K562 (cell line): ENCODE results near the gene DCAF10. TPM values are rescaled to one million over a fixed set of nuclear protein-coding genes. Genes with fewer than 3 reads are reported as not detected.

Experiments used
- CBFA2T2 ChIP-seq: fragments of 450-650 bp; conservative IDR thresholded peaks from 2 replicates; pipeline ENCODE4 v1.6.1; 2017; ENCODE audit warnings: mild to moderate bottlenecking
- CBFA2T3 ChIP-seq: fragments of 450-650 bp; IDR thresholded peaks from 2 replicates; pipeline ENCODE4 v1.6.1; 2017
- CREM ChIP-seq: IDR thresholded peaks from 2 replicates; pipeline ENCODE4 v1.6.1; 2014; ENCODE audit warnings: antibody characterized with exemption, low read depth
- GTF2A2 ChIP-seq: IDR thresholded peaks from 2 replicates; pipeline ENCODE4 v1.6.1; 2016; ENCODE audit warnings: mild to moderate bottlenecking, missing genetic modification characterization, missing compliant biosample characterization
- GTF2F1 ChIP-seq: IDR thresholded peaks from 2 replicates; pipeline ENCODE4 v1.6.1; 2011; ENCODE audit warnings: low read depth, low read length, improper control_type of control experiment
- HDAC1 ChIP-seq, 2 experiments: fragments of 450-650 bp; IDR thresholded peaks; 2 replicates each; pipeline ENCODE4 v1.6.1; 2016 to 2017; ENCODE audit warnings: inconsistent platforms in 1 of 2, mild to moderate bottlenecking in 1 of 2, moderate library complexity in 1 of 2
- KHSRP ChIP-seq: fragments of 450-650 bp; IDR thresholded peaks from 2 replicates; pipeline ENCODE4 v1.6.1; 2017
- KLF16 ChIP-seq: IDR thresholded peaks from 2 replicates; pipeline ENCODE4 v1.6.1; 2016; ENCODE audit warnings: antibody characterized with exemption
- MTF1 ChIP-seq: fragments of 250-450 bp; sonication (Bioruptor Pico); IDR thresholded peaks from 2 replicates; pipeline ENCODE4 v1.9.0; 2021; ENCODE audit warnings: moderate library complexity, mild to moderate bottlenecking, inconsistent platforms, borderline replicate concordance
- PHF21A ChIP-seq: fragments of 450-650 bp; IDR thresholded peaks from 2 replicates; pipeline ENCODE4 v1.6.1; 2017; ENCODE audit warnings: low read depth, borderline replicate concordance
- POLR3G ChIP-seq: IDR thresholded peaks from 2 replicates; pipeline ENCODE4 v1.6.1; 2011; ENCODE audit not compliant: insufficient read length, insufficient replicate concordance; ENCODE audit errors: extremely low read depth
- XRCC5 ChIP-seq: fragments of 200-400 bp; formaldehyde crosslinking; IDR thresholded peaks from 2 replicates; pipeline ENCODE4 v1.6.1; 2017; ENCODE audit warnings: low read depth, mild to moderate bottlenecking, low read length
- ZKSCAN3 ChIP-seq: fragments of 250-450 bp; sonication (Bioruptor Pico); IDR thresholded peaks from 2 replicates; pipeline ENCODE4 v1.4.0; 2020
- ZNF212 ChIP-seq: fragments of 450-650 bp; formaldehyde crosslinking; IDR thresholded peaks from 2 replicates; pipeline ENCODE4 v1.4.0; 2020; ENCODE audit warnings: mild to moderate bottlenecking
- ZNF263 ChIP-seq: sonication (generic); formaldehyde crosslinking; IDR thresholded peaks from 2 replicates; pipeline ENCODE4 v1.8.0; 2022; ENCODE audit warnings: mild to moderate bottlenecking, missing genetic modification reagents, borderline replicate concordance
- ZNF3 ChIP-seq: fragments of 250-450 bp; sonication (Bioruptor Pico); IDR thresholded peaks from 2 replicates; pipeline ENCODE4 v1.5.0; 2021; ENCODE audit warnings: mild to moderate bottlenecking, moderate library complexity
- ZNF324 ChIP-seq: fragments of 250-450 bp; sonication (Bioruptor Pico); IDR thresholded peaks from 2 replicates; pipeline ENCODE4 v1.4.0; 2020; ENCODE audit warnings: mild to moderate bottlenecking
- ZNF436 ChIP-seq: fragments of 250-450, 450-650 bp; sonication (Bioruptor Pico); formaldehyde crosslinking; IDR thresholded peaks from 2 replicates; pipeline ENCODE4 v1.7.0; 2020; ENCODE audit warnings: mild to moderate bottlenecking
- polyA plus RNA-seq, 8 experiments: library from polyadenylated mRNA; depleted of rRNA in 4 of 8; stranded (reverse) in 5 of 8; unstranded in 3 of 8; fragments of >200 nt; fragmentation: Nextera tagmentation in 2 of 8; fragmentation: Illumina TruSeq in 1 of 8; extraction: Ambion mirVana in 2 of 8; extraction: Trizol in 1 of 8; gene quantifications; 2 replicates each; pipeline versions ENCODE4 v1.2.1 to v1.2.3, GENCODE V29; 2011 to 2014; ENCODE audit warnings: inconsistent platforms in 1 of 8, missing spikeins in 1 of 8
- total RNA-seq, 7 experiments: library from RNA; depleted of rRNA in 6 of 7; stranded (reverse); fragments of >200 nt in 6 of 7; fragmentation: Illumina TruSeq in 2 of 7; extraction: Trizol in 2 of 7; gene quantifications; 2 replicates each; pipeline versions ENCODE4 v1.2.1 to v1.2.3, GENCODE V29; 2011 to 2021; ENCODE audit warnings: low replicate concordance in 1 of 7
- TF ChIP-seq, protein P1 (sequence below): fragments of 450-650 bp; formaldehyde crosslinking; IDR thresholded peaks from 2 replicates; pipeline ENCODE4 v1.4.0; 2022; ENCODE audit warnings: missing genetic modification characterization
- TF ChIP-seq, protein P2 (sequence below), 2 experiments: fragments of 200-800 bp in 1 of 2; sonication (Bioruptor generic) in 1 of 2; sonication (generic) in 1 of 2; formaldehyde crosslinking in 1 of 2; IDR thresholded peaks in 1 of 2; conservative IDR thresholded peaks in 1 of 2; 2 replicates each; pipeline versions ENCODE4 v1.5.0 to v1.6.1; 2016 to 2020; ENCODE audit warnings: missing compliant biosample characterization in 1 of 2, missing genetic modification characterization in 1 of 2, missing genetic modification reagents in 1 of 2
- TF ChIP-seq, protein P3 (sequence below): fragments of 450-650 bp; formaldehyde crosslinking; IDR thresholded peaks from 2 replicates; pipeline ENCODE4 v1.4.0; 2020; ENCODE audit warnings: mild to moderate bottlenecking, mixed read lengths
- TF ChIP-seq, protein P4 (sequence below): fragments of 250-450 bp; sonication (Bioruptor Pico); IDR thresholded peaks from 2 replicates; pipeline ENCODE4 v1.8.0; 2022; ENCODE audit warnings: moderate library complexity, mild to moderate bottlenecking, inconsistent platforms
- TF ChIP-seq, protein P5 (sequence below): conservative IDR thresholded peaks from 2 replicates; pipeline ENCODE4 v1.6.1; 2011; ENCODE audit warnings: low read depth, mild to moderate bottlenecking, low read length; ENCODE audit not compliant: control insufficient read depth

The DCAF10 gene
- total and polyA plus RNA-seq, 9 of the 15 experiments (the other 6 are each of a cell fraction or from before 2014, with no cell fraction given): 6.8 to 40.1 (median 16.9) TPM

DNA sequence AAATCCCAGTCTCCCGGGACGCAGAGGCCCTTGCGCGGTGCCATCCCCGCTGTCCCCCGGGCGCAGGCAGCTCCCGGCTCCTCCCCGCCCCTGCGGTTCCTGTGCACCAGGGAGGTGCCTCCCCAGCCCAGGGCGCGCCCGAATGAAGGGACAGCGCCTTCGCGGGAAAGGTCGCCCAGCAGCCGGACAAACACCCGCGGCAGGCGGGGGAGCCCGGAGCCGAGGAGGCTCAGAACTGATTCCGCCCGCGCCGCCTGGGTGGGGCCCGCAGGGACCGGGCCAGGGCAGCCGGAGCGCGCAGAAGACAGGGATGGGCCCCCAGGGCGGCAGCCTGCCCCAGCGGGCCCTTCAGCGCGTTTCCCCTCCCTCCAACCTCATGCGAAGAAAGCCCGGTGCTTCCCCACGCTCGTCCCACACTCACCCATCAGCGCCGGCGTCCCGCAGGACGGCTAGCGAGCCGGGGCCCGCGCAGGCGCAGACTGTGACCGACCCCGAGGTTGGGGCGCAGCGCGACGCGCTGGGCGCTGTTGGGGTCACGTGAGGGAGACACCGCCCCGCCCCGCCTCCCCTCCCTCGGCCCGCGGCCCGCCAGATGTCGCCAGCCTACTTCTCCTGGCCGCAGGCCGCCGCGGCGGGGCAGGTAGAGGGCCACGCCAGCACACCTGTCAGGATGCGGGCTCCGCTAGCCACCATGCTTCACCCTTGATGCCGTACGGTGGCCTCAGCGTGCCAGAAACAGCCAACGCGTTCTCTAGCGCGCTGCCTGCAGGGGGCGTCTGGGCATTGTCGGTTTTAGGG is 103.2 kb downstream of the DCAF10 start, which contains the start of gene SLC25A51 (continued):
- TF ChIP-seq ZNF324 (CRISPR knock-in tag) (0 out of 2 replicates have a peak, but pooled peaks have one; percentile 36), KHSRP (no peak), POLR3G (no peak), ZNF212 (CRISPR knock-in tag) (0 out of 2 replicates have a peak, but pooled peaks have one; percentile 75), HDAC1 (IDR thresholded peaks at IDR 0.05) (peak; percentile 57 to 95; a peak in 3 of 4 replicates), ZKSCAN3 (CRISPR knock-in tag) (0 out of 2 replicates have a peak, but pooled peaks have one; percentile 21), GTF2F1 (0 out of 2 replicates have a peak, but pooled peaks have one; percentile 59), ZNF436 (CRISPR knock-in tag) (no peak), CBFA2T3 (peak; percentile 43; the same call in 1 of the 2 replicates), PHF21A (peak; percentile 69; the same call in 1 of the 2 replicates), CBFA2T2 (peak; percentile 74), MTF1 (CRISPR knock-in tag) (no peak), CREM (peak; percentile 92), GTF2A2 (tag) (0 out of 2 replicates have a peak, but pooled peaks have one; percentile 33), ZNF263 (CRISPR knock-in tag) (peak; percentile 73; the same call in 1 of the 2 replicates), ZNF3 (CRISPR knock-in tag) (no peak), KLF16 (peak; percentile 98), XRCC5 (peak; percentile 99)
- TF ChIP-seq, protein P1, sequence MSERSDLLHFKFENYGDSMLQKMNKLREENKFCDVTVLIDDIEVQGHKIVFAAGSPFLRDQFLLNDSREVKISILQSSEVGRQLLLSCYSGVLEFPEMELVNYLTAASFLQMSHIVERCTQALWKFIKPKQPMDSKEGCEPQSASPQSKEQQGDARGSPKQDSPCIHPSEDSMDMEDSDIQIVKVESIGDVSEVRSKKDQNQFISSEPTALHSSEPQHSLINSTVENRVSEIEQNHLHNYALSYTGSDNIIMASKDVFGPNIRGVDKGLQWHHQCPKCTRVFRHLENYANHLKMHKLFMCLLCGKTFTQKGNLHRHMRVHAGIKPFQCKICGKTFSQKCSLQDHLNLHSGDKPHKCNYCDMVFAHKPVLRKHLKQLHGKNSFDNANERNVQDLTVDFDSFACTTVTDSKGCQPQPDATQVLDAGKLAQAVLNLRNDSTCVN (CRISPR knock-in tag): 0 out of 2 replicates have a peak, but pooled peaks have one; percentile 60
- TF ChIP-seq, protein P2, sequence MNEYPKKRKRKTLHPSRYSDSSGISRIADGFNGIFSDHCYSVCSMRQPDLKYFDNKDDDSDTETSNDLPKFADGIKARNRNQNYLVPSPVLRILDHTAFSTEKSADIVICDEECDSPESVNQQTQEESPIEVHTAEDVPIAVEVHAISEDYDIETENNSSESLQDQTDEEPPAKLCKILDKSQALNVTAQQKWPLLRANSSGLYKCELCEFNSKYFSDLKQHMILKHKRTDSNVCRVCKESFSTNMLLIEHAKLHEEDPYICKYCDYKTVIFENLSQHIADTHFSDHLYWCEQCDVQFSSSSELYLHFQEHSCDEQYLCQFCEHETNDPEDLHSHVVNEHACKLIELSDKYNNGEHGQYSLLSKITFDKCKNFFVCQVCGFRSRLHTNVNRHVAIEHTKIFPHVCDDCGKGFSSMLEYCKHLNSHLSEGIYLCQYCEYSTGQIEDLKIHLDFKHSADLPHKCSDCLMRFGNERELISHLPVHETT (CRISPR knock-in tag; conservative IDR thresholded peaks at IDR 0.05 in 1 of 2, IDR thresholded peaks at IDR 0.05 in 1 of 2): peak in 1 of 2 experiments; percentile 79; a peak in 2 of 4 replicates
- TF ChIP-seq, protein P3, sequence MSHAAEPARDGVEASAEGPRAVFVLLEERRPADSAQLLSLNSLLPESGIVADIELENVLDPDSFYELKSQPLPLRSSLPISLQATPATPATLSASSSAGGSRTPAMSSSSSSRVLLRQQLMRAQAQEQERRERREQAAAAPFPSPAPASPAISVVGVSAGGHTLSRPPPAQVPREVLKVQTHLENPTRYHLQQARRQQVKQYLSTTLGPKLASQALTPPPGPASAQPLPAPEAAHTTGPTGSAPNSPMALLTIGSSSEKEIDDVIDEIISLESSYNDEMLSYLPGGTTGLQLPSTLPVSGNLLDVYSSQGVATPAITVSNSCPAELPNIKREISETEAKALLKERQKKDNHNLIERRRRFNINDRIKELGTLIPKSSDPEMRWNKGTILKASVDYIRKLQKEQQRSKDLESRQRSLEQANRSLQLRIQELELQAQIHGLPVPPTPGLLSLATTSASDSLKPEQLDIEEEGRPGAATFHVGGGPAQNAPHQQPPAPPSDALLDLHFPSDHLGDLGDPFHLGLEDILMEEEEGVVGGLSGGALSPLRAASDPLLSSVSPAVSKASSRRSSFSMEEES: peak; percentile 97
- TF ChIP-seq, protein P4, sequence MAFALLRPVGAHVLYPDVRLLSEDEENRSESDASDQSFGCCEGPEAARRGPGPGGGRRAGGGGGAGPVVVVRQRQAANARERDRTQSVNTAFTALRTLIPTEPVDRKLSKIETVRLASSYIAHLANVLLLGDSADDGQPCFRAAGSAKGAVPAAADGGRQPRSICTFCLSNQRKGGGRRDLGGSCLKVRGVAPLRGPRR (CRISPR knock-in tag): 0 out of 2 replicates have a peak, but pooled peaks have one; percentile 52
- TF ChIP-seq, protein P5, sequence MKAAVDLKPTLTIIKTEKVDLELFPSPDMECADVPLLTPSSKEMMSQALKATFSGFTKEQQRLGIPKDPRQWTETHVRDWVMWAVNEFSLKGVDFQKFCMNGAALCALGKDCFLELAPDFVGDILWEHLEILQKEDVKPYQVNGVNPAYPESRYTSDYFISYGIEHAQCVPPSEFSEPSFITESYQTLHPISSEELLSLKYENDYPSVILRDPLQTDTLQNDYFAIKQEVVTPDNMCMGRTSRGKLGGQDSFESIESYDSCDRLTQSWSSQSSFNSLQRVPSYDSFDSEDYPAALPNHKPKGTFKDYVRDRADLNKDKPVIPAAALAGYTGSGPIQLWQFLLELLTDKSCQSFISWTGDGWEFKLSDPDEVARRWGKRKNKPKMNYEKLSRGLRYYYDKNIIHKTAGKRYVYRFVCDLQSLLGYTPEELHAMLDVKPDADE: peak; percentile 71
